Measurements from ENCODE around the gene MGLL.

DNA sequence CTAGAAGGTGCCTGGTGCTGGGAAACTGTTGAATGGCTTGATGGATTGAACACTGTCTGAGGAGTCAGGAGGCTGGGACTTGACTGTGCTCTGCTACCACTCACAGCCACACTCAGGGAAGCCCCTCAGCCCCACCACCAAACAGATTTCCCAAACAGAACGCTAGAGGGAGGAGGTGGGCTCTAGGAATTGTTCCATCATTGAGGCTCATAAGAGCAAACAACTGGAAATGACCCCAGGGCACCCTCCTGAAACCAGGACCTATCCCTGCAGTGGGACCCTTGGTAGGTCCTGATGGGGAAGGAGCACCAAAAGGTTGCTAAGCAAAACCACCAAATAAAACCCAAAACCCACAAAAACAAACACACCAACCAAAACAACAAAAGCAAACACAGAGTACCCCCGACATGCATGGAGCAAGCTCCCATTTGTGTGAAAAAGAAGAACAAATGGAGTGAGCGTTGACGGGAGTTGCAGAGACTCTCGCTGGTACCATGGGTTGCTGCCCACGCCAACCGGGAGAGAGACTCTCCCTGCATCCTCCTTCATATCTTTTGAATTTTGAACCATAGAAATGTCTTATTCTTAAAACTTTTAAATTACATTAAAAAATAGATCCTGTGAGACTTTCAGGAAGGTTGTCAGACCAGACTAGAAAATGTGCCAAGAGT lies 103.9 kb downstream of the MGLL start:
- TF ChIP-seq CTCF (conservative IDR thresholded peaks at IDR 0.05 in 1 of 2, IDR thresholded peaks at IDR 0.05 in 1 of 2; ENCODE audit: extremely low read depth in 1 of 2, insufficient read depth in 1 of 2, low read depth in 1 of 2, low read length in 2 of 2): no peak
- TF ChIP-seq EZH2 (IDR thresholded peaks at IDR 0.05; ENCODE audit: borderline replicate concordance, low read length): no peak
